Gastroesophageal sphincter (tissue), 3 donors: ENCODE measurements around the gene ZNF165.

ENCODE experiments used
- CTCF ChIP-seq, 4 experiments: fragments of 200-600 bp in 2 of 4; fragments of 450-650 bp in 2 of 4; sonication (generic) in 1 of 4; IDR thresholded peaks; one replicate each; pipeline ENCODE4 v1.5.1; 2017 to 2019; ENCODE audit warnings: antibody characterized with exemption in 4 of 4, mild to moderate bottlenecking in 2 of 4, moderate library complexity in 2 of 4
- POLR2A ChIP-seq, 2 donors: fragments of 450-650 bp; IDR thresholded peaks; one replicate each; pipeline ENCODE4 v1.6.1; 2017; ENCODE audit warnings: antibody characterized with exemption in 2 of 2, mild to moderate bottlenecking in 2 of 2, moderate library complexity in 1 of 2
- POLR2AphosphoS5 ChIP-seq: sonication (generic); formaldehyde crosslinking; IDR thresholded peaks from one replicate; pipeline ENCODE4 v1.6.1; 2017; ENCODE audit warnings: antibody characterized with exemption

GRCh38 chr6:28134015-28134414, 53.6 kb downstream of the ZNF165 start:
- TF ChIP-seq POLR2AphosphoS5: no peak
- TF ChIP-seq CTCF (IDR thresholded peaks at IDR 0.05): peak in 2 of 4 experiments; percentile 15 to 40
- TF ChIP-seq POLR2A (IDR thresholded peaks at IDR 0.05): no peak
